GM23248 (cell line): ENCODE data around the gene ACTL8. TPM values are rescaled to one million over a fixed set of nuclear protein-coding genes. Genes with fewer than 3 reads are reported as not detected.

Experiments
- DNase-seq: peaks from one replicate; pipeline ENCODE4 v3.0.0-alpha.2; 2015
- H2AFZ ChIP-seq: fragments of 200-600 bp; sonication (generic); 2 replicates; pipeline ENCODE4 v1.6.1; 2016; ENCODE audit warnings: antibody characterized with exemption
- H3F3A ChIP-seq: fragments of 200-600 bp; sonication (generic); 2 replicates; pipeline ENCODE4 v1.6.1; 2016; ENCODE audit warnings: mild to moderate bottlenecking, antibody characterized with exemption, mixed run types; ENCODE audit not compliant: insufficient read depth
- H3K27ac ChIP-seq: fragments of 200-600 bp; sonication (generic); 2 replicates; pipeline ENCODE4 v1.5.1; 2016; ENCODE audit warnings: mild to moderate bottlenecking
- H3K27me3 ChIP-seq: fragments of 200-600 bp; sonication (generic); replicated peaks from 2 replicates; pipeline ENCODE4 v1.6.1; 2016; ENCODE audit warnings: mild to moderate bottlenecking; ENCODE audit not compliant: insufficient read depth
- H3K36me3 ChIP-seq: fragments of 200-600 bp; sonication (generic); 2 replicates; pipeline ENCODE4 v1.6.1; 2016; ENCODE audit warnings: low read depth, mild to moderate bottlenecking
- H3K4me1 ChIP-seq: fragments of 200-600 bp; sonication (generic); 2 replicates; pipeline ENCODE4 v1.6.1; 2016; ENCODE audit warnings: mild to moderate bottlenecking; ENCODE audit not compliant: insufficient read depth
- H3K4me2 ChIP-seq: fragments of 200-600 bp; sonication (generic); one replicate; pipeline ENCODE4 v1.6.1; 2016; ENCODE audit warnings: mild to moderate bottlenecking; ENCODE audit not compliant: unreplicated experiment
- H3K4me3 ChIP-seq: fragments of 200-600 bp; sonication (generic); 2 replicates; pipeline ENCODE4 v1.5.1; 2016; ENCODE audit warnings: mild to moderate bottlenecking
- H3K79me2 ChIP-seq: fragments of 200-600 bp; sonication (generic); 2 replicates; pipeline ENCODE4 v1.6.1; 2016; ENCODE audit warnings: mild to moderate bottlenecking; ENCODE audit not compliant: insufficient read depth
- H3K9ac ChIP-seq: fragments of 200-600 bp; sonication (generic); 2 replicates; pipeline ENCODE4 v1.6.1; 2016; ENCODE audit warnings: mild to moderate bottlenecking
- H3K9me2 ChIP-seq: fragments of 200-600 bp; sonication (generic); 2 replicates; pipeline ENCODE4 v1.6.1; 2016; ENCODE audit warnings: mixed run types, mild to moderate bottlenecking, moderate library complexity; ENCODE audit not compliant: insufficient read depth
- H3K9me3 ChIP-seq: fragments of 200-600 bp; sonication (generic); one replicate; pipeline ENCODE4 v1.6.1; 2017; ENCODE audit warnings: low read depth
- H4K20me1 ChIP-seq: fragments of 200-600 bp; sonication (generic); 2 replicates; pipeline ENCODE4 v1.6.0; 2016; ENCODE audit not compliant: insufficient read depth
- EZH2 ChIP-seq: fragments of 200-600 bp; sonication (generic); IDR thresholded peaks from 2 replicates; pipeline ENCODE4 v1.6.1; 2018; ENCODE audit warnings: antibody characterized with exemption, mild to moderate bottlenecking; ENCODE audit not compliant: insufficient read depth, poor library complexity, severe bottlenecking
- EZH2phosphoT487 ChIP-seq: fragments of 200-600 bp; sonication (generic); IDR thresholded peaks from 2 replicates; pipeline ENCODE4 v1.6.1; 2018; ENCODE audit warnings: antibody characterized with exemption, moderate library complexity, mild to moderate bottlenecking, low read depth; ENCODE audit not compliant: insufficient read depth
- WGBS, 2 experiments: methylation state at CpG; one replicate each; pipeline ENCODE4 v1.1.6; 2015 to 2017; ENCODE audit warnings: low lambda C conversion rate in 2 of 2, low coverage in 1 of 2; ENCODE audit errors: missing lambda C conversion rate in 2 of 2; 5-methylcytosine and 5-hydroxymethylcytosine counted together
- in situ Hi-C: fragments of 300-500 bp; cut with MboI; formaldehyde crosslinking; loops from 2 replicates; pipeline ENCODE4 v1.15.0; 2020
- polyA plus RNA-seq: library from polyadenylated mRNA; unstranded; fragments of >200 nt; fragmentation: Nextera tagmentation; extraction: Ambion mirVana; gene quantifications from 2 replicates; pipeline ENCODE4 v1.2.1, GENCODE V29; 2016
- total RNA-seq: library from RNA; depleted of rRNA; stranded (reverse); fragments of >200 nt; shearing (Covaris generic); gene quantifications from 2 replicates; pipeline ENCODE4 v1.2.3, GENCODE V29; 2014

Gene ACTL8
- total and polyA plus RNA-seq, 2 experiments from 2014 or later, result 0.11 TPM; not detected in 1

DNA sequence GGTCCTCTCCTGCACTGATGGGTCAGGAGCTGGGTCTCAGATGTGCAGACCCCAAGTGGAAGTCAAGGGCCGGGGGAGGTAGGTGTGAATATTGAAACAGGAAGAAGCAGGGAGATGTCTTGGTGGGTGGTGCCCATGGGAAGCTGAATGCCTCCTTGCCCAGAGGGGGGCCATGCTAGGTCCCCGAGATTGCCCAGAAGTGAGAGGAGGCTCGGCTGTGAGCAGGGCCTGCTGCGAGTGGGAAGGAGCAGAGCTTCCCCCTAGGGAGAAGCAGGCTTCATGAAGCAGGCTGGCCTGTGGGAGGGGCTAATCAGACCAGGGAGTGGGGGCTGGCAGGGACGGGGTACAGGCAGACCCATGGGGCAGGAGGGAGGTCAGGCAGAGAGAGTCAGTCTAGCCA, 87.6 kb downstream of the ACTL8 start:
- H3K36me3 ChIP-seq, result no peaks in the 10 kb centered on the region
- no peaks in the 10 kb centered on the region for H3K9me2 ChIP-seq
- 25 to 36% methylated on average over 3 to 5 of the region's 5 CpGs for WGBS, 2 experiments
- no peak overlapping the region for H3K4me3 ChIP-seq
- H3F3A ChIP-seq, result no peaks in the 10 kb centered on the region
- H3K79me2 ChIP-seq, result no peaks in the 10 kb centered on the region
- TF ChIP-seq EZH2 (no peak), EZH2phosphoT487 (no peak)
- no peak overlapping the region for H3K27ac ChIP-seq
- no peak overlapping the region for H3K9ac ChIP-seq
- H4K20me1 ChIP-seq, result no peaks in the 10 kb centered on the region
- no peak for DNase-seq
- no peaks in the 10 kb centered on the region for H3K4me1 ChIP-seq
- no peaks in the 10 kb centered on the region for H3K9me3 ChIP-seq
- no peaks in the 10 kb centered on the region; the same call in 1 of the 2 replicates for H3K27me3 ChIP-seq
- no peak overlapping the region for H3K4me2 ChIP-seq
- H2AFZ ChIP-seq, result no peak overlapping the region
- in situ Hi-C loops, result no loop called here

DNA sequence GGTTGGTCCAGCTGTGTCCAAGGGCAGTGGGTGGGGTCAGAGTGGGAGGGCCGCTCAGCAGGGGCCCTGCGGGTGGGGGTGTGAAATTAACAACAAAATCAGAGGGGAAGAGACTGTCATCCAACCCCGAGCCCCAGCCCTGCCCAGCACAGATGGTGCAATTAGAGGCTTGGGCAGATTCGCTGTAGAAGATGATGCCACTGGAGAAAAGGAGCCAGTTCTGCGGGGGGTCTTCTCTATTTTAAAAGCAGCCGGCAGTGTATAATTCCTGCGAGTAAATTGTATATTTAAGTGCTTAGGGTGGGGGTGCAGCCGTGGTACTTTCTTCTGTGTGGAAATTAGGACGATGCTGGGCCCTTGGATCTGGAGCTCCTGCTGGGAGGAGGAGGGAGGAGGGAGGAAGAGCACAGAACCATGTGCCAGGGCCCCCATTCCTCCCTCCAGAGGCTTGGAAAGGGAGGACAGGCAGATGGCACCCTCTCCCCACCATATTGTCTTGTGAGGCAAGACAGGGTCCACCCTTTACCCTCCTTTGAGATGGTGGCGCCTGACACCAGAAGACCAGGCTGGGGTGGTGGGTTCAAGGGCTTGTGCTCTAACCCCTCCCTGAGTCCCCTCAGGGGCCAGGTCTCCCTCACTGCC, 89.2 kb downstream of the ACTL8 start:
- TF ChIP-seq EZH2phosphoT487, result no peak
- TF ChIP-seq EZH2, result no peak
- Histone ChIP-seq H3K9ac (no peak overlapping the region), H3K79me2 (no peaks in the 10 kb centered on the region), H3K4me1 (no peaks in the 10 kb centered on the region), H3K27me3 (no peaks in the 10 kb centered on the region; the same call in 1 of the 2 replicates), H3K9me3 (no peaks in the 10 kb centered on the region), H3K36me3 (no peaks in the 10 kb centered on the region), H3K4me2 (no peak overlapping the region), H4K20me1 (no peaks in the 10 kb centered on the region), H3K4me3 (no peak overlapping the region), H3K9me2 (no peaks in the 10 kb centered on the region), H2AFZ (no peak overlapping the region), H3F3A (no peaks in the 10 kb centered on the region), H3K27ac (no peak overlapping the region)
- in situ Hi-C loops, result no loop called here
- no peak for DNase-seq
- 20 to 23% methylated on average over 8 to 10 of the region's 10 CpGs for WGBS, 2 experiments

DNA sequence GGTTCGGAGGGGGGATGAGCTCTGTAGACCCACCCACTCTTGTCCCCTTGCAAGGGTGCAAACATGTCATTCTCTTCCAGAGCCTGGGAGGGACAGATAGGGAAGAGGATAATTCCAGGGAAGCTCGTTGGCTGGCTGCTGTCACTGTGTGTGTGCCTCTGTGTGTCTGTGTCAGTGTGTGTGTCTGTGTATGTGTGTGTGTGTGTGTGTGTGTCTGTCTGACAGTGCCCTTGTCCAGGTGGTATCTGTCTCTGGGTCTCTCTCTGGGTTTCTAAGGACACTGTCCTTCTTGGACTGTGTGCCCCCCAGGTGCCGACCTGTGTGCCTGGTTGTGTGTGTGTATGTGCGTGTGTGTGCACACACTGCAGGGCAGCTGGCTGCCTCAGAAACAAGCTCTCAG, 90.5 kb downstream of the ACTL8 start:
- Histone ChIP-seq H3K9me2 (no peaks in the 10 kb centered on the region), H3K36me3 (no peaks in the 10 kb centered on the region)
- in situ Hi-C loops, result no loop called here

DNA sequence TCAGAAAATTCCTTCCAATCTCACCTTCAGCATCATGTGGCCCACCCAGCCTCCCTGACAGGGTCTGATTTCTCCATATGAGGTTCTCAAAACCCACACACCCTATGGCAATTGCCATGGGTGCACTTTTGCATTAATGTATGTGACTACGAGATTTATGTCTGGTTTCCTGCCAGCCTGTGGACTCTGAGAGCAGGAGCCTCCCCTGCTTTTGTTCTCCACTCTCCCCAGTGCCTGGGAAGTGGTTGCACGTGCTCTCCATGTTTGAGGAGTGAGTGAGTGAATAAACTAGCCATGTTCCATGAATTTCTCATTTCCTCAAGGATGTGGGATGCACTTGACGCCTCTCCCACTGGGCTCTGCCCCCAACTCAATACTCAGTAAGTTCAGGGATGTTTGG, 91.2 kb downstream of the ACTL8 start:
- in situ Hi-C loops, result no loop called here
- Histone ChIP-seq H2AFZ (no peak overlapping the region), H3K27me3 (no peaks in the 10 kb centered on the region; the same call in 1 of the 2 replicates), H4K20me1 (no peaks in the 10 kb centered on the region), H3F3A (no peaks in the 10 kb centered on the region), H3K9me2 (no peaks in the 10 kb centered on the region), H3K36me3 (no peaks in the 10 kb centered on the region), H3K9me3 (no peaks in the 10 kb centered on the region), H3K4me2 (no peak overlapping the region), H3K79me2 (no peaks in the 10 kb centered on the region), H3K4me3 (no peak overlapping the region), H3K4me1 (no peaks in the 10 kb centered on the region), H3K9ac (no peak overlapping the region), H3K27ac (no peak overlapping the region)
- no peak for DNase-seq
- 0 to 5% methylated on average over 3 of the region's 3 CpGs for WGBS, 2 experiments
- no peak for TF ChIP-seq EZH2
- no peak for TF ChIP-seq EZH2phosphoT487

More for the DNA sequence above, 90.5 kb downstream of the ACTL8 start:
- H3K79me2 ChIP-seq, result no peaks in the 10 kb centered on the region
- no peak overlapping the region for H3K9ac ChIP-seq
- TF ChIP-seq EZH2phosphoT487 (no peak), EZH2 (no peak)
- no peak overlapping the region for H3K4me3 ChIP-seq
- H2AFZ ChIP-seq, result no peak overlapping the region
- H3K4me1 ChIP-seq, result no peaks in the 10 kb centered on the region
- DNase-seq, result no peak
- H4K20me1 ChIP-seq, result no peaks in the 10 kb centered on the region
- H3K4me2 ChIP-seq, result no peak overlapping the region
- no peaks in the 10 kb centered on the region for H3F3A ChIP-seq
- H3K9me3 ChIP-seq, result no peaks in the 10 kb centered on the region
- no peak overlapping the region for H3K27ac ChIP-seq
- 53 to 56% methylated on average over 4 of the region's 4 CpGs for WGBS, 2 experiments
- H3K27me3 ChIP-seq, result no peaks in the 10 kb centered on the region; the same call in 1 of the 2 replicates

DNA sequence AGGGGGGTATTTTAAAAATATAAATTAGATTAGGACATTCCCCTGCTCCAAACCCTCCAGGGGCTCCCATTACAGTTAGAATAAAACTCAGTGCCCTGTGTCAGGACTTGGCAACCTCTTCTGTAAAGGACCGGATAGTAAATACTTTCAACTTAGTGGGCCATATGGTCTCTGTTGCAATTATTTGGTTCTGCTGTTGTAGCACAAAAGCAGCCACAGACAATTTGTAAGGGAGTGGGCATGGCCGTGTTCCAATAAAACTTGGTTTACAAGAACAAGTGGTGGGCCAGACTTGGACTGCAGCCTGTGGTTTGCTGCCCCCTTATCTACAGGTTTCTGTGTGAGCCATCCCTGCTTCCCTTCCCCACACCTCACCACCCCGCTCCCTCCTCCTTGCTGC, 92.0 kb downstream of the ACTL8 start:
- Histone ChIP-seq H3K9ac (no peak overlapping the region), H3F3A (no peaks in the 10 kb centered on the region), H3K4me3 (no peak overlapping the region), H3K27ac (no peak overlapping the region), H3K9me2 (no peaks in the 10 kb centered on the region), H3K4me2 (no peak overlapping the region), H3K4me1 (no peaks in the 10 kb centered on the region), H3K27me3 (no peaks in the 10 kb centered on the region; the same call in 1 of the 2 replicates), H3K9me3 (no peaks in the 10 kb centered on the region), H4K20me1 (no peaks in the 10 kb centered on the region), H2AFZ (no peak overlapping the region), H3K36me3 (no peaks in the 10 kb centered on the region), H3K79me2 (no peaks in the 10 kb centered on the region)
- in situ Hi-C loops, result no loop called here
- 36 to 49% methylated on average over 3 of the region's 3 CpGs for WGBS, 2 experiments
- no peak for DNase-seq
- TF ChIP-seq EZH2 (no peak), EZH2phosphoT487 (no peak)
